Upper lobe of right lung (tissue), 1 donor: ENCODE measurements around the gene GALNT2. TPM values are rescaled to one million over a fixed set of nuclear protein-coding genes. Genes with fewer than 3 reads are reported as not detected.

Experiments
- ATAC-seq: fragments of 200-7000 bp; cut with Tn5 transposase; one replicate; pipeline ENCODE4 v1.9.1; 2020; ENCODE audit warnings: mild to moderate bottlenecking, moderate library complexity
- DNase-seq: peaks from one replicate; pipeline ENCODE4 v3.0.0-alpha.2; 2020
- H3K27ac ChIP-seq: fragments of 200-600 bp; one replicate; pipeline ENCODE4 v1.8.0; 2022
- H3K27me3 ChIP-seq: fragments of 200-600 bp; one replicate; pipeline ENCODE4 v1.8.0; 2022; ENCODE audit warnings: mild to moderate bottlenecking
- H3K36me3 ChIP-seq: fragments of 200-600 bp; one replicate; pipeline ENCODE4 v1.8.0; 2022
- H3K4me1 ChIP-seq: fragments of 200-600 bp; one replicate; pipeline ENCODE4 v1.8.0; 2022
- H3K4me3 ChIP-seq: fragments of 200-600 bp; one replicate; pipeline ENCODE4 v1.8.0; 2022; ENCODE audit warnings: mild to moderate bottlenecking
- H3K9me3 ChIP-seq: fragments of 200-600 bp; one replicate; pipeline ENCODE4 v1.8.0; 2022
- CTCF ChIP-seq: fragments of 200-600 bp; IDR thresholded peaks from one replicate; pipeline ENCODE4 v1.8.0; 2022; ENCODE audit warnings: antibody characterized with exemption
- intact Hi-C: fragments of 100-400 bp; cut with DNase I; formaldehyde crosslinking; loops from one replicate; pipeline ENCODE4 v1.11.0; 2022
- total RNA-seq: library from RNA; stranded (reverse); fragmentation: NEBNext Ultra II Directional; extraction: Animal tissue kit (Norgen Biotek cat#: 25700); gene quantifications from one replicate; pipeline ENCODE4 v1.2.1, GENCODE V29; 2021
- donor health status: DM: no; HTN: yes; CAD: no; lungs with severe emphysema.

The GALNT2 gene
- total RNA-seq, 1 donor from 2014 or later, result 55.1 TPM

GRCh38 chr1:230052018-230052417 is 15.0 kb upstream of the GALNT2 start:
- no peak for TF ChIP-seq CTCF
- Histone ChIP-seq H3K27me3 (no peaks in the 10 kb centered on the region), H3K4me1 (no peaks in the 10 kb centered on the region), H3K9me3 (no peaks in the 10 kb centered on the region), H3K27ac (no peak overlapping the region), H3K4me3 (no peak overlapping the region), H3K36me3 (no peaks in the 10 kb centered on the region)
- intact Hi-C loops, result no loop called here
- ATAC-seq, result no peak
- no peak for DNase-seq

GRCh38 chr1:230052665-230053064 is 14.4 kb upstream of the GALNT2 start:
- Histone ChIP-seq H3K36me3 (no peaks in the 10 kb centered on the region), H3K9me3 (no peaks in the 10 kb centered on the region), H3K4me1 (no peaks in the 10 kb centered on the region), H3K27ac (no peak overlapping the region), H3K4me3 (no peak overlapping the region), H3K27me3 (no peaks in the 10 kb centered on the region)
- DNase-seq (no peak), ATAC-seq (peak; percentile 32)
- intact Hi-C loops, result no loop called here
- no peak for TF ChIP-seq CTCF

GRCh38 chr1:230054092-230054749 is 12.8 kb upstream of the GALNT2 start:
- no peaks in the 10 kb centered on the region for H3K4me1 ChIP-seq
- ATAC-seq (no peak), DNase-seq (no peak)
- no peaks in the 10 kb centered on the region for H3K9me3 ChIP-seq
- no peak overlapping the region for H3K27ac ChIP-seq
- H3K36me3 ChIP-seq, result no peaks in the 10 kb centered on the region
- intact Hi-C loops, result no loop called here
- no peaks in the 10 kb centered on the region for H3K27me3 ChIP-seq
- TF ChIP-seq CTCF, result no peak
- H3K4me3 ChIP-seq, result no peak overlapping the region

GRCh38 chr1:230056098-230056497 is 10.9 kb upstream of the GALNT2 start:
- TF ChIP-seq CTCF, result no peak
- DNase-seq, result no peak
- no peak for ATAC-seq
- H3K36me3 ChIP-seq, result no peaks in the 10 kb centered on the region
- intact Hi-C loops, result no loop called here
- no peak overlapping the region for H3K4me3 ChIP-seq
- H3K4me1 ChIP-seq, result no peaks in the 10 kb centered on the region
- H3K27me3 ChIP-seq, result no peaks in the 10 kb centered on the region
- no peak overlapping the region for H3K27ac ChIP-seq
- no peaks in the 10 kb centered on the region for H3K9me3 ChIP-seq

GRCh38 chr1:230057100-230057499 is 9.9 kb upstream of the GALNT2 start:
- no peak for TF ChIP-seq CTCF
- DNase-seq (no peak), ATAC-seq (no peak)
- H3K27ac ChIP-seq, result no peak overlapping the region
- no peaks in the 10 kb centered on the region for H3K9me3 ChIP-seq
- no peaks in the 10 kb centered on the region for H3K36me3 ChIP-seq
- no peak overlapping the region for H3K4me3 ChIP-seq
- intact Hi-C loops, result no loop called here
- no peaks in the 10 kb centered on the region for H3K27me3 ChIP-seq
- H3K4me1 ChIP-seq, result no peaks in the 10 kb centered on the region
